ENCODE data around the gene GCN1. TPM values are rescaled to one million over a fixed set of nuclear protein-coding genes. Genes with fewer than 3 reads are reported as not detected.

The GCN1 gene
- polyA plus RNA-seq, 2 of the 4 experiments (the other 2 are of a cell fraction), result 43.2 to 64.1 TPM

DNA sequence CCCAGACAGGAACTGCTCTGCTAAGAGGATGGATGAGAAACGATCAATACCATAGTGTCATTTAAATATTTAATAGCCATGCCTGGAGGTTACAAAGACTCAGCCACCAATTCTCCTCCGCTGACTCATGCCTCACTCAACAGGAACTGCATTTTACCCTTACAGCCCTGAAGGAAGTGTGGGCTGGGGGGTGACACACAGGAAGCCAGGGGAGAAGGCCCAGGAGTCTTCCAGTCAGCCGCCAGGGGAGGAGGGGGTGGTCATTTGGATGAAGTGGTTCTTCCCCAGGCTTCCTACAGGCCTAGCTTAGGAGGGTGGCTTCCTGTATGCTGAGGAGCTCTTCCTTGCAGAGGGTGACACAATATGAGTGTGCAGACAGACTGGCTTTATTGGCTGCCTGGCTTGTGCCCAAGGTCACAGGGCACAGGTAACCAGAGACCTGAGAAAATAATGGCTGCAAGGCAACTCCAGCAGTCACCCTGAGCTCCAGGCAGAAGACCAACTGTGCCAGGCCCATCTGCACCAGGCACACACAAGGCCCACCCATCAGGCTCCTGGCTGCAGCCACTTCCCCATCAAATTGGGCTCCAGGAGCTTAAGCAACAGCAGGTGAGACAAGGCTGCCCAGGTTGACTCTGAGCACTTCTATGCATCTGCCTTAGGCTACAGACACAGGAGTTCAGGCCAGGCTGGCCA, 36.9 kb upstream of the GCN1 start:
- FAIRE-seq (no peak), DNase-seq (ENCODE audit: low read depth in 1 of 2, low spot score in 1 of 2) (peak; percentile 94), ATAC-seq (peak; percentile 47 to 60)
- CTCF ChIA-PET, result interaction anchor here (0.5 to 18.0 kb wide), 8 partner anchors 12 to 390 kb away, joined by 3 to 1367 read pairs (median 60); partner anchors contain the start of genes PXN, RNU4-1, RNU4-2 and RPLP0
- POLR2A ChIA-PET, result interaction anchor here (0.6 to 9.0 kb wide), 8 partner anchors 8 to 86 kb away, joined by 3 to 220 read pairs (median 27); partner anchors contain the start of genes PXN, RNU4-1, RNU4-2 and RPLP0
- peak overlapping the region; percentile 93 to 100 for H3K27ac ChIP-seq
- TF ChIP-seq GATA3 (IDR thresholded peaks at IDR 0.05; ENCODE audit: borderline replicate concordance) (peak; percentile 80; the same call in 1 of the 2 replicates), JUN (IDR thresholded peaks at IDR 0.05) (peak; percentile 32 to 80; a peak in 4 of 5 replicates), FOSL2 (IDR thresholded peaks at IDR 0.05) (peak; percentile 80), FOSL2 (CRISPR knock-in tag; IDR thresholded peaks at IDR 0.05) (peak; percentile 95), MYC (IDR thresholded peaks at IDR 0.05; ENCODE audit: borderline replicate concordance, low read length) (no peak), HOXB5 (CRISPR knock-in tag; IDR thresholded peaks at IDR 0.05) (0 out of 2 replicates have a peak, but pooled peaks have one; percentile 40), POLR2AphosphoS2 (conservative IDR thresholded peaks at IDR 0.05; ENCODE audit: low read length) (no peak), MAFK (IDR thresholded peaks at IDR 0.05; ENCODE audit: partially characterized antibody) (peak; percentile 38), CEBPB (IDR thresholded peaks at IDR 0.05) (peak in 1 of 2 experiments; percentile 32; a peak in 2 of 4 replicates), PHF8 (IDR thresholded peaks at IDR 0.05; ENCODE audit: borderline replicate concordance, low read depth) (no peak), FOXS1 (CRISPR knock-in tag; IDR thresholded peaks at IDR 0.05) (peak; percentile 56; the same call in 1 of the 2 replicates), NFE2L2 (conservative IDR thresholded peaks at IDR 0.05; ENCODE audit: low read length) (no peak), JUNB (IDR thresholded peaks at IDR 0.05) (peak; percentile 87), EP300 (IDR thresholded peaks at IDR 0.05) (peak in 1 of 2 experiments; percentile 76; a peak in 3 of 5 replicates), CBX2 (IDR thresholded peaks at IDR 0.05; ENCODE audit: borderline replicate concordance, low read depth) (no peak), HOXB13 (CRISPR knock-in tag; IDR thresholded peaks at IDR 0.05; ENCODE audit: low read depth) (0 out of 2 replicates have a peak, but pooled peaks have one; percentile 13)
- TF ChIP-seq, protein P1, sequence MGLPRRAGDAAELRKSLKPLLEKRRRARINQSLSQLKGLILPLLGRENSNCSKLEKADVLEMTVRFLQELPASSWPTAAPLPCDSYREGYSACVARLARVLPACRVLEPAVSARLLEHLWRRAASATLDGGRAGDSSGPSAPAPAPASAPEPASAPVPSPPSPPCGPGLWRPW (IDR thresholded peaks at IDR 0.05), result no peak
- TF ChIP-seq, protein P2, sequence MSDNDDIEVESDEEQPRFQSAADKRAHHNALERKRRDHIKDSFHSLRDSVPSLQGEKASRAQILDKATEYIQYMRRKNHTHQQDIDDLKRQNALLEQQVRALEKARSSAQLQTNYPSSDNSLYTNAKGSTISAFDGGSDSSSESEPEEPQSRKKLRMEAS (IDR thresholded peaks at IDR 0.05), result peak; percentile 81
- TF ChIP-seq, protein P3, sequence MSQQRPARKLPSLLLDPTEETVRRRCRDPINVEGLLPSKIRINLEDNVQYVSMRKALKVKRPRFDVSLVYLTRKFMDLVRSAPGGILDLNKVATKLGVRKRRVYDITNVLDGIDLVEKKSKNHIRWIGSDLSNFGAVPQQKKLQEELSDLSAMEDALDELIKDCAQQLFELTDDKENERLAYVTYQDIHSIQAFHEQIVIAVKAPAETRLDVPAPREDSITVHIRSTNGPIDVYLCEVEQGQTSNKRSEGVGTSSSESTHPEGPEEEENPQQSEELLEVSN (IDR thresholded peaks at IDR 0.05; ENCODE audit: borderline replicate concordance, low read depth), result 0 out of 2 replicates have a peak, but pooled peaks have one; percentile 21
- TF ChIP-seq, protein P4, sequence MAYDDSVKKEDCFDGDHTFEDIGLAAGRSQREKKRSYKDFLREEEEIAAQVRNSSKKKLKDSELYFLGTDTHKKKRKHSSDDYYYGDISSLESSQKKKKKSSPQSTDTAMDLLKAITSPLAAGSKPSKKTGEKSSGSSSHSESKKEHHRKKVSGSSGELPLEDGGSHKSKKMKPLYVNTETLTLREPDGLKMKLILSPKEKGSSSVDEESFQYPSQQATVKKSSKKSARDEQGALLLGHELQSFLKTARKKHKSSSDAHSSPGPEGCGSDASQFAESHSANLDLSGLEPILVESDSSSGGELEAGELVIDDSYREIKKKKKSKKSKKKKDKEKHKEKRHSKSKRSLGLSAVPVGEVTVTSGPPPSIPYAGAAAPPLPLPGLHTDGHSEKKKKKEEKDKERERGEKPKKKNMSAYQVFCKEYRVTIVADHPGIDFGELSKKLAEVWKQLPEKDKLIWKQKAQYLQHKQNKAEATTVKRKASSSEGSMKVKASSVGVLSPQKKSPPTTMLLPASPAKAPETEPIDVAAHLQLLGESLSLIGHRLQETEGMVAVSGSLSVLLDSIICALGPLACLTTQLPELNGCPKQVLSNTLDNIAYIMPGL (CRISPR knock-in tag; IDR thresholded peaks at IDR 0.05; ENCODE audit: borderline replicate concordance), result no peak
- TF ChIP-seq, protein P5, sequence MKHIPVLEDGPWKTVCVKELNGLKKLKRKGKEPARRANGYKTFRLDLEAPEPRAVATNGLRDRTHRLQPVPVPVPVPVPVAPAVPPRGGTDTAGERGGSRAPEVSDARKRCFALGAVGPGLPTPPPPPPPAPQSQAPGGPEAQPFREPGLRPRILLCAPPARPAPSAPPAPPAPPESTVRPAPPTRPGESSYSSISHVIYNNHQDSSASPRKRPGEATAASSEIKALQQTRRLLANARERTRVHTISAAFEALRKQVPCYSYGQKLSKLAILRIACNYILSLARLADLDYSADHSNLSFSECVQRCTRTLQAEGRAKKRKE (CRISPR knock-in tag; IDR thresholded peaks at IDR 0.05; ENCODE audit: low read depth), result no peak
- H3K4me3 ChIP-seq, result peak overlapping the region; percentile 25; the same call in 1 of the 3 replicates
- peaks cover 98% of the 10 kb centered on the region for H3K4me1 ChIP-seq
- WGBS (ENCODE audit: missing lambda C conversion rate), result 2% methylated on average over 3 of the region's 3 CpGs
- peak overlapping the region; percentile 90 for H3K4me2 ChIP-seq
- no peaks in the 10 kb centered on the region for H3K9me3 ChIP-seq

DNA sequence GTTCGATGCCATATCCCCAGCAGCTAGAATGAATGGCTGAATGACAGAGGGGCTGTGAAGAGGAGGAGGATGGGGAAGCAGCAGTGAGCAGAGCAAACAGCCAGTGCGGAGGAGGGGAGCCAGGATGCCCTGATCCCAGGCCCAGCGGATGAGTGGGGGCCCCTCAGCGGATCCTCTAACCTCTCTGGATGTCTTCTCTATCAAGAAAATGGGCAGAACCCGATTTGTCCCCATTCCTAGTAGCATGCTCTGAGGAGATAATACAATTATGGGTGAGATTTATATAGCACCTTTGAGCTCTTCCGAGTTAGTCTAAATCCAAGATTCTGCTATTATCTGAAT, 36.4 kb upstream of the GCN1 start:
- Histone ChIP-seq H3K9me3 (no peaks in the 10 kb centered on the region), H3K27ac (peak overlapping the region; percentile 93 to 100), H3K4me3 (peak overlapping the region; percentile 25; the same call in 1 of the 3 replicates), H3K4me2 (peak overlapping the region; percentile 90), H3K4me1 (peaks cover 98% of the 10 kb centered on the region)
- 2% methylated on average over 6 of the region's 6 CpGs for WGBS (ENCODE audit: missing lambda C conversion rate)
- peak; percentile 2 to 8 for ATAC-seq
- TF ChIP-seq FOSL2 (IDR thresholded peaks at IDR 0.05) (no peak), FOSL2 (CRISPR knock-in tag; IDR thresholded peaks at IDR 0.05) (no peak), HOXB5 (CRISPR knock-in tag; IDR thresholded peaks at IDR 0.05) (0 out of 2 replicates have a peak, but pooled peaks have one; percentile 12), EHF (CRISPR knock-in tag; IDR thresholded peaks at IDR 0.05) (0 out of 2 replicates have a peak, but pooled peaks have one; percentile 29), RARB (CRISPR knock-in tag; IDR thresholded peaks at IDR 0.05) (0 out of 2 replicates have a peak, but pooled peaks have one; percentile 2), ZNF302 (CRISPR knock-in tag; IDR thresholded peaks at IDR 0.05) (peak; percentile 70; the same call in 1 of the 2 replicates), NR3C1 (IDR thresholded peaks at IDR 0.05) (no peak)
- CTCF ChIA-PET, result interaction anchor here (1.2 to 18.0 kb wide), 7 partner anchors 12 to 144 kb away, joined by 3 to 1367 read pairs (median 100); partner anchors contain the start of genes PXN, RNU4-1, RNU4-2 and RPLP0
- POLR2A ChIA-PET, result interaction anchor here (0.5 to 9.0 kb wide), 13 partner anchors 9 to 86 kb away, joined by 3 to 220 read pairs (median 5); partner anchors contain the start of genes PXN, RNU4-1, RNU4-2 and RPLP0
- no peak for FAIRE-seq
- no peak for DNase-seq (ENCODE audit: low read depth in 1 of 2, low spot score in 1 of 2)
